NCI-H345 treated with DMSO at 0.1 percent for 48 hours (cell line): ENCODE measurements around the gene PDE5A.

Experiments
- DNase-seq: peaks from one replicate; lab custom pipeline; 2025; ENCODE audit not compliant: unreplicated experiment; lab: John Stamatoyannopoulos, UW

The PDE5A gene

DNA sequence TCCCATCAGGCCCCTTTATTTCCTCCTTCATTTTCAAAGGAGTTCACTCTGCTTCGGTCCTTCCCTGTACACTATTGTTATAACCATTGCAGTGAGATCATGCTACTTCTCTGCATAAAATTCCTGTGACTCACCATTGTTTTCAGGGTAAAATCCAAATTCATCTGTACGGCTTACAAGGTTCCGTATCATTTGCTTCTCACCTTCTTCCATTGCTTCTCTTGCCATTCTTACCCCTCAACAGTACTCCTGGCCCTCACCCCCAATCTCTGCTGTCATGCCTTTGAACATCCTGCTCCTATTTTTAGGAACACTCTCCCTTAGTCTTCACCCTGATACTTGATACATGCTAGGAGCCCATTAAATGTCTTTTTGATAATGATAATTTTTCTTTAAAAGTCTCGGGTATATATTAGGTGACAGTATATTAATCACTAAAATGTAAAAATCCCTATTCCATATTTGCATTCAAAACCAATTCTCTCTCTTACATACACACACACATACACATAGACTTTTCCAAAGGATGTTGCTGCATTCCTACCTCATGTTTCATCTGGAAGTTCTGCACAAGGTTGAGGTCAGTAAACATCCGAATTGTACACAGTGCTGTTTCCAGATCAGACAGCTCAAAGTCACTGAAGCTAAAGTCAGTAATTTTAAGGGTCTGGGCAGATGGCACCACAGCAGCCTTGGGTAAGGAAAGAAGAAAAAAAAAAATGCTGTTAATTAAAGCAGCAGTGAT lies 103.4 kb downstream of the PDE5A start:
- no peak for DNase-seq

DNA sequence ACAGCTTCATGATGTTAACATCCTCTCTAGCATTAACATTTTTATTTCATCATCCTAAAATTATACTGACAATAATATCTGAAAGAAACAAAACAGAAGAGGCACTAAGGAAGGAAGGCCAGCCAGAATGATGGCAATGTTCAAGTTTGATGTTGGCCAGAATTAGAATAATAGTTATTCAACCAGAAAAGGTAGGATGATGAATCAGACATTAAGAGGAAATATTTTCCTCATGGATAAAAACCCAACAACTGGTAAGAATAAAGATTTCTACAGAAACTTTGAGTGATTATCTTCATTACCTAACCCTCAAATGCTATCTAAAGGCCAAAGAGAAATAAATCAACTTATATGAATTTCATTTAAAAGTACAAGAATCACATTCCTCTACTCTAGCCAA lies 105.2 kb downstream of the PDE5A start:
- no peak for DNase-seq

DNA sequence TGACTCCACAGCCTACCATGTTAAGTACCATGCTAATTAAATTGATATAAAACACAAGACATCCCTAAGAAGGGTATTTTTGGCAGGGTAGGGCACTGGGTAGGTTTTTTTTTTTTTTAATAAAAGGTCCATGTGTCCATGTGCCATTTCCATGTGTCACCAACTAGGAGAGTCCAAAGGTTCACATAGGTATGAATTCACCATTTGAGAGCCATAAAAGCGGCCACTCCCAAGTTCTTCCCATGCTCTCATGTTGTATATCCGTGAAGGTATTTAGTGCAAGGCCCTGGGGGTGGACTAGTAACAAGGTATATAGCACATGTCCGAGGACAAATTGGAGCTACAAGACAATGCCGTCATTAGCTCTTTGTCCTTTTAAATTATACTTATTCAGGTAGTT lies 107.3 kb downstream of the PDE5A start:
- DNase-seq, result no peak

DNA sequence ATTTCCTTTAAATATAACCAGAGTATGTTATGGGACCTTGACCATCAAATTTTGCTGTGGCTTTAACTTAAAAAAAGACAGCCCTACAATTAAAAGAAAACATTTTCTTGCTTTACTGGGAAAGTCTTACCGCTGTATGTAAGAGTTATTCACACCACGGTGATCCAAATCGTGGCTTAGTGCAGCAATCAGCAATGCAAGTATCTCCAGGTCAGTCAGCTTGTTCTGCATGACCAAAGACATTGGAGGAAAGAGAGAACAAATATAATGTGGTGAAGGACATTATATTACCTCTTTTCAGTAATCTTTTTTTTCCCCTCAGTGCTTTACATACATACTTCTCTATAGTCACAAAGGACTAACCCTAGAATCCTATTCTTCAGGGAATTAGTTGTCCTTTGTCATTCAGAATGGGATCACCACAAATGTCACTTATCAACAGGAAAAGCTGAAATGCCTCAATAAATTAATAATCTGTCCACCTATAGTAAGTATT lies 109.6 kb downstream of the PDE5A start:
- DNase-seq, result no peak

DNA sequence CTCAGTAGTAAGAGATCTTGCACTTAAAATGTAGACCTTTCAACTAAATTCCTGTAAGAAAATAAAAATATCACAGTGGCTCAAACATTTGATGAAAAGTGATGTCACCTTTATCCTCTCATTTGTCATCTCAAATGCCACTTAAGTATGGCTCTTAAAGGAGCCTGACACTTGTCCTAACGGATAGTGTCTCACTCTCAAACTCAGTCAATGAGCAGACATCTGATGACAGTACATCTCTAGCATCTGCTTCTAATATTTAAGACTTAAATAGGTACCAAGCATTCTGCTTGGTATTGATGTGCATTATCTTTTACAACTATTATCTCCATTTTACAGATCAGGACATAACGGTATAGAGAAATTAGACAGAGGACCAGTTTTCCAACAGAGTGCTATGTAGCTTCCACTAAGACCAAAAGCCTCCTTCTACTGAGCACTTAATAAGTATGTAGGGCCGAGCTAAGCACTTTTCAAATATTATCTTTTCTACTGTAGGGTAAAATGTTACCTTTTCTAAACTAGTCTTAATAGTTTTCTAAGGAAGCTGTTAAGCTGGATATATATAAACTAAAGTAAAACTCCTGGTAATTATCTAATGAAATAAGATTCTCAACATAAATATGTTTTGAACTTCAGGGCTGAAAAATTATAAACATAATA lies 110.2 kb downstream of the PDE5A start:
- no peak for DNase-seq

DNA sequence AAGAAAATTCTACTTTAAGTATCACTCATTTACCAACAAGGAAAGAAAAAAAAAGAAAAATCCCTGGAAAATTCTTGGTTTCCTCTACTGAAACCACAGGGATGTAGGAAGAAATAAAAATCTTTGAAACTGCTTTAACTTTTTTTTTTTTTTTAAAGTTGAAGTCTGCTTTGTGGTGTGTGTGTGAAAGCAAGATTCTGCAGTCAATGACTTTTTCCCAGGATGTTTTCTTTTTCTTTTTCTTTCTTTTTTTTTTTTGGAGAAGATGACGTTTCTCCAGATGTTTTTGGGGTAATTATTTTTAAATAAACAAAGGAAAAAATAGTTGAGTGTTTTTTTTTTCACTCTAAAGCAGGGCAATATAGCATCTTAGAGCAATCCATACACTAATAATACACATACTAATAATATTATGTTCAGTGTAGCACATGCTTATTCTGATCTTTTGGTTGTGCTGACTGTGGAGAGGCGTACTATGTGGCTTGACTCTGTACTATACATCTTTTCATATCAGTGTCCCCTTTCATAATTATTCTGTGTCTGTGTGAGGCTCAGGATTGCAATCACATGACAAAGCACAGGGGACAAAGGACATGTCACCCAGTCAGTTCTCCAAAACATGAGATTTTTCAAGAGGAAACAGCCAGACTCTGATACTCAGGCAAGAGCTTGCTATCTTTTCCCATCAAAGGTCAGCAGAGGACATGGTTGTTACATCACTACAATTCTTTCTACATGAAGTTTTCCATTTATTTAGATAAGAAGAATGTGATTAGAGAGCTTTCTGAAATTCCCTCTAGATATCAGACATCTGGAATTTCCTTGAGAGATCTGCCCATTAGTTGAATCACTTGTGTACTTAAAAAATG lies 111.0 kb downstream of the PDE5A start:
- DNase-seq, result no peak

DNA sequence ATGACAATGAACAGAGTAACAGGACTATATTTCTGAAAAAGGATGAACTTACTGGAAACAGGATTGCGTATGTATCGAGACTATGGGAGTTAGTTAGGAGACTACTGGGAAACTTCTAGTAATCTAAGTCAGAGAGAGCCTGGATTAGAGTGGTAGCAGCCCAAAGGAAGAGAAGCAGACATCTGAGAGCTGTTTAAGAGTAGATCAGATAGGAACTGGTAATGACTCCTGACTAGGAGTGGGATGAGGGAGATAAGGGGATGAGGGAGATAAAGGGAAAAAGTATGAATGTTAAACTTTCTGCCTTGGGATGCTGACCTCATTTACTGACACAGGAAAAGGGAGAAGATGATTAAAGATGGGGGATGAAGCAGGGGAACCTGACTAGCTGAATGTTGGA lies 116.2 kb downstream of the PDE5A start:
- DNase-seq, result no peak

DNA sequence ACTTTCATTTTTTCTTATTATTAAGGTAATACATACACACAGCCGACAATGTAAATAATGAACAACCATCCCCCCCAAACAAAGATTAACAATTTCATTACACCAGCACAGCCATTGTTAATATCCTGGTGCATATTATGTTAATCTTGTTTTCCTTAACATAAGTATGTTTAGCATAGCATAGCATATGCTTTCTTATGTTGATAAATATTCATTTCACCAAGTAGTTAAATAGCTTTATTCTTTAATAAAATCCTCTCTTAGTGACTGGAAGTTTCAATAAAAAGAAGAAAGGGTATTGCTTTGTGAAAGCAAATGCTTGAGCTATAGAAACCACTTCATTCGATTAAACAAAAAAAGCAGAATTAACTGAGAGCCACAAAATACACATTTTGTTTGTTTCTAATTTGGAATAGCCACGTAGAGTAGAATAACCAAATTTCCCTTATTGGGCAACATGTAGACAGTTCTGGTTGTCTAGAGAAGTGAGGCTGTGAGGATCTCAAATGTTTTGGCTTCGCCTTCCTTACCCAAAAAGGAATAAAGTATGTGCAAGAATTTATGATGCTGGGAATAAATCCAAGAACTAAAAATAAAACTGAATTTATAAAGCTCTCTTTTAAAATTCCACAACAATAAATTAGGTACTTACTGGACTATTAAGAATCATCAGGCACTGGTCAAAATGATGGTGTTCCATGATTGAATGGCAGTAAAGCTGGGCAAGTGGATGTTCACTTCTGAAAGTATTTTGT lies 118.0 kb downstream of the PDE5A start:
- no peak for DNase-seq

DNA sequence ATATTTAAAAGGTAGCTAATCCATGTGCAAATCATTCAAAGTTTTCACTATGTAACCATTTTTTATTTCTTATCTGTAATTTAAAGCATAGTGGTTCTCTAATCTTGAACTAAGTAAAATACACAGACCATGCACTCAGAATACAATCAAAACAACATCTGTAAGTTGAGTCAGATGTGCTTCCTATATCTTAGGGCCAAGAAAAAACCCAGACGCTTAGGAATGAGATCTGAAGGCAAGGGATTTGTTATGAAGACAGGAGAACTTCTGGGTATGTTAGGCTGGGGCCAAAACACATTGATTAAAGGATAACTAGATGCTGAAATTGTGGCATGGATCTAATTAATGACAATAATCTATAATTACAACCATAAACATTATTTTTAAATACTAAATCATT lies 120.3 kb downstream of the PDE5A start:
- DNase-seq, result no peak

DNA sequence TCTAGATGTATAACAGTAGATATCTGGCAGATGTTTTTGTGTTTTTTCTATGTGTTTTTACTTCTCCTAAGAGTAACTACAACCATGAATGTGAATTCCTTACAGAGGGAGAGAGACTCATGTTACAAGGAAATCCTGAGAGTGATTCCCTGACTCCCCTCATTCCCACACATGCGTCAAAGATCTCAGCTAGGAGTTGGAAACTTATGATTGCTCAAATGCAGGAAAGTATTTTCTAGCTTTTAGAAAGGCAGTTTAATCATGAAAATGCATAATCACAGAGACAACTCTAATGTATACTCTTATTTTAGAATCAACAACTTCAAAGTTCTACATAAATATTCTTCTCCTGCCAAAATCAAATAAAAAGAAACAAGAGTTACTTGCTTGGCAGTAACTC lies 121.8 kb downstream of the PDE5A start:
- DNase-seq, result no peak

DNA sequence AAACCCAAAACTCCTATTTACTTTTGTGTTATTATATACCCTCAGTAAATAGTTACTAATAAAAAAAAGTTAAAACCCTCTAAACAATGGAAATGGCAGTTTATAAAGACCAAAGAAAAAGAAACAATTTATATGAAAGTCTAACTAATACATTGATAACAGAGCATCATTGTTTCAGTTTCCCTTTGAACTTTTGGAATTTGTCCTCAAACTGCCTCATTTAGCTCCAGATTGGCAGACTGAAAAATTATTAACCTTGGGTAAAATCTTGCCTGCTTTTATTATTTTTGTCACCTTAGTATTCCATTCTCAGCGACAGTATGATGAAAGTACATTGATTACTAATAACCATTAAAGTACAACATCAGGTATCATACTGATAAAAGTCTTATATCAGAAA lies 124.0 kb downstream of the PDE5A start:
- no peak for DNase-seq

DNA sequence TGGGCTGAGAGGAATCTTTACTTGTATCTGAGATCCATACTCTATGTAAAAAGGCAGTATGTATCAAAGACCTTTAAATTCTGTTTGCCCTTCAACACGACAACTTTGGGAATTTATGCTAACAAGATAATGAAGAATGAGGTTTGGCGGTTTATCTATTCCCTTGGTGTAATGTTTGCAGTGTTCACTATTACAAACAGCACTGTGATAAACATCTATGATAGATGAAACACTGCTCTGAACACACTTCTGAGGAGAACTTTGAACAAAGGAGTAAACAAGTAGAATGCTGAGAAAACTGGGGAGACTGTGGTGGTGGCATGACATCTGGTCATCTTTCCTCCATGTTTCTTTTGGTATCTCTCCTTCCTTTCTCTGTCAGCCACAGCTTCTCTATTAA lies 126.9 kb downstream of the PDE5A start:
- no peak for DNase-seq

DNA sequence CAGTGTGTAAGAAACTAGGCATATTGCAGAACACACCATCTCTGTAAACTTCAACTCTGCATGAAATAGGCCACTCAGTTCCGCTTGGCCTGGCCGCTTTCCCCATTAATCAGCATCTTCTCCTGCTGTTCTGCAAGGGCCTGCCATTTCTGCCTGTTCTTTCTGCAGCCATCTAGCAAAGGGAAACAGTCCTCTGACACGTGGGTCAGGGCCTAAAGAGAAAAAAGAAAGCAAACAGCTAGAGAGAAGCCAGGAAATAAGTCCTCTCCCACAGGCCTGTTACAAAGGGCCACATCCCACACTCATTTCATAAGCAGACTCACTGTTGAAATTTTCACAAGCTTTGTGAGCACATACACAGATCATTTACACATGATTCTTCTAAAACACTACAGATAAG lies 130.1 kb downstream of the PDE5A start:
- DNase-seq, result peak; percentile 49

DNA sequence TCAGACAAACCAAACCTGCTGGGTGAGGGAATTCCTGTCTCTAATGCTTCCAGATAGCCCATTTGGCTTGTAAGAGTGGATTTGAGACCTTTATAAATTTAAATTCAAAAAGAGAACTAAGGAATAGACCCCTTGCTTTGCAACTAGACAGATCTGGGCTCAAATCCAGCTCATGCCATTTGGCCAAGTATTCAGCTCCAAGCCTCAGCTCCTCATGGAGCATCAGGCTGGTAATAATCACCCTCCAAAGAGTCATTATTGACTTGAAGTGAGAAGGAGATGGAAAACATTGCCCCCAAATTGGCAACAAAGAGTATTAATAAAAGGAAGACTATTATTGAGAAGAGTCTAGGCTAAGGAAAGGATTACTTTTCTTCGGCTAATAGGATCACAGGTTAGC lies 134.7 kb downstream of the PDE5A start:
- no peak for DNase-seq

DNA sequence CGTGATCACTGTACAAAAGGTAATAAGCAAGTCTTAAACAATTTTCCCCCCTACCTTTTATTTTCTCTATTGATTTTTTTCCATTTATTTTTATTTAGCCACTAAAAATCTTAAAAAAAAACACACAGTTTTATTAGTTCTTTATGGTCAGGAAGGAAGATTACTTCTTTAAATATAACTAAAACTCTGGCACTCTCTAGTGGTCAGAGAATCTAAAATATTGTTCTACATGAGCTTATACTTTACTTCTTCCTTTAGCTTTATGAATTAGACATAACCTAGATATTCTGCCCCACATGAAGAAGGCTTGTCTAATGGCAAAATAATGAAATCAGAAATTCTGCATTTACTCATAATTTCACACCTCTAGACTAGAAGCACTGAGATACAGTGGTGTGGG lies 135.2 kb downstream of the PDE5A start:
- DNase-seq, result no peak

DNA sequence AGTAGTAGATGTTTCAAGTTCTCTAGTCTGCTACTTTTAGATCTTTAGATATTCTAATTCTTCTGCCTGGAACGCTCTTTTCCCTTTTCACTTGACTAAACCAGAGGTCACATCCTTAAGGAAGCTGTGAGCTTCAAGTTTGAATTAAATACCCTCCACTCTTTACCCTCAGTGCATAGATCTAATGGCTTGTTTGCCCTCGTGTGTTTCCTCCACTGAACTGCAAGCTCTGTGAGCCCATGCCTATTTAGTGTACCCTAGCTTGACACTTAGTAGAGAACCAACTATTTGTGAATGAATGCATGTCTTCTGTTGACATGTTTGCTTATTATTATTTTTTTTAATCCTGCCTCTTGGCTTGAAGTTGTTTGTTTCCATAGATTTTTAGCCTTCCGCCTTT lies 138.3 kb downstream of the PDE5A start:
- no peak for DNase-seq

DNA sequence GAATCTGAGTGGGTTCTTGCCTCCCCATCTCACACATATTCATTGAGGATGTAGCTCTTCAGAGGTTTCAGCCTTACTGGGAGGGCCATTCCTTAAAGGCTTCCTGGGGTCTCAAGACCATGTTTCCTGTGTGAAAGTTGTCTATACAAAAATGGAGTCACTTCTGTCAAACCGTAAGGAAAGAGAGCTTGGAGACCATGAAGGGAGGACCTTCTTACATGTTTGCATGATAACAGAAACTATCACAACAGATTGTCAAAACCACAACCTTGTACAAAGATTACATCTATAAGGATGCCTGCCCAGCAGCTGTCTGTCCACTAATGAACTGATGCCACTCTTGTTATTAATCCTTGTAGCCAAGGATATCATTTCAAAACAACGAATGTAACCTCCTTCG lies 139.3 kb downstream of the PDE5A start:
- no peak for DNase-seq

DNA sequence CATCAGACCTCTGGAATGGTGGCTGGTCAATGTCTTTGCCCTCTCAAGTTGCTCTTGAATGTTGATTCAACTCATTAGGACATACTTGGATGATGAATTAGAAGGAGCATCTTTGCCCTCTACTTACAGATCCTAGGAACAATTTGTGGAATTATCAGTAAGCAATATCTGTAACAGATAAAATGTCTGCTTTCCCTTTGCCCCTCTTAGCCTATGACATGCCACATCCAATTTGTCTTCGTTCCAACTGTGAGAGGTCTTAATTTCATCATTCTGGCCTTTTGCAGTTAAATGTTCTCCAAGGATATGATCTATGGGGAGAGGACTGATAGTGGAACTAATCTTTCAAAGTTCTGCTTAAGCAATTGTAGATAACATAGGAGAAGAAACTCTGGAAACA lies 148.3 kb downstream of the PDE5A start:
- DNase-seq, result no peak

DNA sequence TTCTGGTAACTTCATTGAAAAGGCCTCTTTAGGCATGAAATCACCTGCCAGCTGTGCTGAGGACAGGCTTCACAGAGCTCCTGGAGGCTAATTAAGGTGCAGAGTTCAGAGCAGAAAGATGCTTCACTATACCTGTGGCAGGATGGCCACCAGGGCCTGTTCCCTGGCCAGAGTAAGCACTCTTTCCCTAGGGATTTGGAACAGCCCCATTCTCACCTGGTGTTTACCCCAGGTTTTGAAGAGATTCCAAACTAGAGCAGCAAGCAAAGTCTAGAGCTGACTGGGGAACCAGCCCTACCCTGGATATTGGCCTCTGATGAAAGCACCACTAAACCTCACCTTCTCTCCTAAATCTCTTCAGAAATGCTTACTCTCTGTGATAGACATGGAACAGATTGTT lies 148.8 kb downstream of the PDE5A start:
- DNase-seq, result no peak

DNA sequence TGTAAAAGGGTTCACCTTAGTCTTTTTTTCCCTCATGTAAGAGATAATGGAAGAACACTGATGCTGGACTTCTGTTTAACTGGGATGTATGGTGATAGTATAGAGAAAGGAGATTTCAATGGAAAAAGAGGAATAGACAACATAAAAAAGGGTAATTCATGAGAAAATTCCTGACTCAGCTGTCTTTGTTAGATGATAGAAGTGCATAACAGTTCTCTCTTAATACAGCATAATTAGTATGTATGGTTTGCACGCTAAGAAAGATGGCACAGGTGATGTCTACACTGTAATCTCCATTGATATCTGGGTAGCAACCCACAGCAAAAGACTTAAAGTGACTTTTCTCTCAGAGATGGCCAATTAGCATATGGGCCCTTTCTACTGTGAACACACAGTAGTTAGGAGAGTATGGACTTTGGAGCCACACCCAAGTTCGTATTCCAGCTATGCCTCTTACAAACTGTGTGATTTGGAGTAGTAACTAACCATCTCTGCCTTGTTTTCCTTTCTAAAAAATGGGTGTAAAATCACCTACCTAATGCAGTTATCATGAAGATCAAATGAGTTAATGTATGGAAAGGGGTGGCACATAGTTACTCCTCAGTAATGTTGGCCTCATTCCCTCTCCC lies 149.3 kb downstream of the PDE5A start:
- DNase-seq, result no peak
